ENCODE results near the gene ADGRV1.
"Not testable (repeated sequence)": the region's sequence is repeated elsewhere in the genome, so short reads cannot be mapped to it uniquely, and the experiment has no call there.

ADGRV1 gene

DNA sequence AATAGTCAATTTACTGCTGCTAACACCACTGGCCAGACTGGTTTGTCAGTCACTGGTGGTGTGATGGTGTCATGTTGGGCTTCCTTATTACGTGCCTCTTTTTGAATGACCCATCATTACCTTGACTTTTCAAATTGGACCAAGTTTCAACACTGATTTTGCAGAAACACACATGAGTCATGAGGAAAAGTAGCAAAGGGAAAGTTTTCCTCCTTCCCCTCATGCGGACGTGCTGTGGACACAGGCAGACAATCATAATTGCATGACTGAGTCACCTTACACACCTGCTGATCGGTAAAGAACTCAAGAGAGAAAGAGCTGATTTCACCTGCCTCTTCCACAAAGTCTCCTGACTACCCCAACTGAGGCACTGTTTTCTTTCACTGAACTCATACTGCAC is 500.0 kb downstream of the ADGRV1 start:
- no peak for DNase-seq (ENCODE audit: low read depth)
- H3K4me3 ChIP-seq (ENCODE audit: low read depth, low read length), result no peak overlapping the region

GRCh38 chr5:91059409-91059808 is 500.8 kb downstream of the ADGRV1 start:
- no peak for TF ChIP-seq CTCF (IDR thresholded peaks at IDR 0.05; ENCODE audit: low read depth, low read length, missing control alignments)
- no peak overlapping the region for H3K4me3 ChIP-seq (ENCODE audit: low read depth, low read length)
- no peak for DNase-seq (ENCODE audit: low read depth)

More for the DNA sequence above, 500.0 kb downstream of the ADGRV1 start:
- TF ChIP-seq CTCF (IDR thresholded peaks at IDR 0.05; ENCODE audit: low read depth, low read length, missing control alignments), result no peak

GRCh38 chr5:91061094-91061493 is 502.5 kb downstream of the ADGRV1 start:
- TF ChIP-seq CTCF (IDR thresholded peaks at IDR 0.05; ENCODE audit: low read depth, low read length, missing control alignments), result no peak
- no peak for DNase-seq (ENCODE audit: low read depth)
- no peak overlapping the region for H3K4me3 ChIP-seq (ENCODE audit: low read depth, low read length)

GRCh38 chr5:91061946-91062562 is 503.5 kb downstream of the ADGRV1 start:
- TF ChIP-seq CTCF (IDR thresholded peaks at IDR 0.05; ENCODE audit: low read depth, low read length, missing control alignments), result no peak
- no peak for DNase-seq (ENCODE audit: low read depth)
- H3K4me3 ChIP-seq (ENCODE audit: low read depth, low read length), result no peak overlapping the region

- H3K4me3 ChIP-seq (ENCODE audit: low read depth, low read length); DNase-seq (ENCODE audit: low read depth): not testable (repeated sequence)
Measured at GRCh38 chr5:91063098-91063690, 504.6 kb downstream of the ADGRV1 start.

GRCh38 chr5:91065496-91065895 is 506.9 kb downstream of the ADGRV1 start:
- DNase-seq (ENCODE audit: low read depth), result no peak
- H3K4me3 ChIP-seq (ENCODE audit: low read depth, low read length), result no peak overlapping the region
- TF ChIP-seq CTCF (IDR thresholded peaks at IDR 0.05; ENCODE audit: low read depth, low read length, missing control alignments), result no peak

GRCh38 chr5:91069364-91069763 is 510.8 kb downstream of the ADGRV1 start:
- TF ChIP-seq CTCF (IDR thresholded peaks at IDR 0.05; ENCODE audit: low read depth, low read length, missing control alignments), result no peak
- H3K4me3 ChIP-seq (ENCODE audit: low read depth, low read length), result no peak overlapping the region
- DNase-seq (ENCODE audit: low read depth), result no peak

Data from GM12864 (cell line).